Right ventricle myocardium inferior (tissue), 1 donor: ENCODE measurements around the gene ORM1. TPM values are rescaled to one million over a fixed set of nuclear protein-coding genes. Genes with fewer than 3 reads are reported as not detected.
"Not testable (repeated sequence)": the region's sequence is repeated elsewhere in the genome, so short reads cannot be mapped to it uniquely, and the experiment has no call there.

ENCODE experiments used
- ATAC-seq: fragments of 200-7000 bp; cut with Tn5 transposase; one replicate; pipeline ENCODE4 v1.9.1; 2020; ENCODE audit warnings: mild to moderate bottlenecking, moderate library complexity
- DNase-seq: peaks from one replicate; pipeline ENCODE4 v3.0.0; 2021; ENCODE audit errors: missing footprints
- intact Hi-C: fragments of 100-400 bp; cut with DNase I; formaldehyde crosslinking; loops from one replicate; pipeline ENCODE4 v1.11.0; 2022
- long read RNA-seq: library from polyadenylated mRNA; unstranded; transcript quantifications from one replicate; pipeline ENCODE4 v2.0.0, GENCODE V29; 2021
- total RNA-seq: library from RNA; stranded (reverse); fragmentation: NEBNext Ultra II Directional; extraction: Animal tissue kit (Norgen Biotek cat#: 25700); gene quantifications from one replicate; pipeline ENCODE4 v1.2.1, GENCODE V29; 2021
- donor health status: DM: no; HTN: yes; CAD: no; lungs with severe emphysema.

Gene ORM1
- 0.51 TPM for total RNA-seq
- long read RNA-seq = 0 reads

GRCh38 chr9:114322831-114323531 lies at the start of gene ORM1:
Gene ORM1 (plus strand): TSS chr9:114323098. CDS start chr9:114323134, 36 bp downstream.
- intact Hi-C loops, DNase-seq: not testable (repeated sequence)
- ATAC-seq = peak; percentile 31

- DNase-seq = no peak
- intact Hi-C loops = no loop called here
- no peak for ATAC-seq
These were observed 49.4 kb upstream of the ORM1 start for GRCh38 chr9:114273461-114273881.

GRCh38 chr9:114274217-114274616 lies 48.7 kb upstream of the ORM1 start:
- intact Hi-C loops = no loop called here
- ATAC-seq (no peak), DNase-seq (no peak)

- ATAC-seq = no peak
- intact Hi-C loops = no loop called here
- DNase-seq = no peak
These were observed 47.5 kb upstream of the ORM1 start for GRCh38 chr9:114275246-114276004.

GRCh38 chr9:114276908-114277821 lies 45.7 kb upstream of the ORM1 start:
- no peak for ATAC-seq

GRCh38 chr9:114278356-114278755 lies 44.5 kb upstream of the ORM1 start:
- ATAC-seq (no peak), DNase-seq (no peak)
- intact Hi-C loops = no loop called here

More at GRCh38 chr9:114276908-114277821, 45.7 kb upstream of the ORM1 start:
- DNase-seq = no peak
- intact Hi-C loops = no loop called here

GRCh38 chr9:114278881-114279570 lies 43.9 kb upstream of the ORM1 start:
- ATAC-seq (no peak), DNase-seq (no peak)
- intact Hi-C loops = no loop called here

GRCh38 chr9:114279693-114280092 lies 43.2 kb upstream of the ORM1 start:
- ATAC-seq (no peak), DNase-seq (no peak)
- intact Hi-C loops = no loop called here

- DNase-seq (no peak), ATAC-seq (peak; percentile 72)
- intact Hi-C loops = no loop called here
These were observed 42.0 kb upstream of the ORM1 start for GRCh38 chr9:114280636-114281472.

- DNase-seq (peak; percentile 81), ATAC-seq (peak; percentile 88)
- intact Hi-C loops = no loop called here
These were observed 41.3 kb upstream of the ORM1 start for GRCh38 chr9:114281473-114282103.

- ATAC-seq (no peak), DNase-seq (no peak)
- intact Hi-C loops = no loop called here
These were observed 40.8 kb upstream of the ORM1 start for GRCh38 chr9:114282104-114282485.

GRCh38 chr9:114282507-114282906 lies 40.4 kb upstream of the ORM1 start:
- intact Hi-C loops = no loop called here
- DNase-seq (no peak), ATAC-seq (no peak)

GRCh38 chr9:114282926-114283325 lies 40.0 kb upstream of the ORM1 start:
- ATAC-seq = no peak
- DNase-seq = no peak
- intact Hi-C loops = no loop called here

GRCh38 chr9:114283551-114284111 lies 39.3 kb upstream of the ORM1 start:
- DNase-seq = no peak

GRCh38 chr9:114284316-114285060 lies 38.4 kb upstream of the ORM1 start:
- no peak for ATAC-seq
- intact Hi-C loops = no loop called here
- no peak for DNase-seq

More at GRCh38 chr9:114283551-114284111, 39.3 kb upstream of the ORM1 start:
- no peak for ATAC-seq
- intact Hi-C loops = no loop called here

- intact Hi-C loops = no loop called here
- DNase-seq (no peak), ATAC-seq (no peak)
These were observed 37.6 kb upstream of the ORM1 start for GRCh38 chr9:114285166-114285867.
